Endothelial cell of umbilical vein (primary cell): Measurements from ENCODE around the gene LRRC52. TPM values are rescaled to one million over a fixed set of nuclear protein-coding genes. Genes with fewer than 3 reads are reported as not detected.

Experiments used
- BruUV-seq: library from RNA; stranded (reverse); fragments of 400-500 nt; replicated peaks from 2 replicates; lab custom pipeline; 2021; lab: Mats Ljungman, UMichigan
- CTCF ChIA-PET: fragments of 300-600, 350-600 bp; sonication (Branson Sonifier 250); formaldehyde crosslinking; loops from one replicate; lab custom pipeline; 2021; ENCODE audit warnings: antibody characterized with exemption, inconsistent platforms; lab: Charles Lee
- POLR2A ChIA-PET: fragments of 300-600, 350-600 bp; sonication (Branson Sonifier 250); formaldehyde crosslinking; loops from one replicate; lab custom pipeline; 2021; ENCODE audit warnings: antibody characterized with exemption, inconsistent platforms; lab: Charles Lee
- DNase-seq: peaks from one replicate; pipeline ENCODE4 v3.0.0-alpha.2; 2011; ENCODE audit warnings: low read depth, low spot score
- FAIRE-seq: peaks from 2 replicates; lab custom pipeline; 2011; peaks lifted over from hg19 to GRCh38; lab: Jason Lieb, UNC
- H2AFZ ChIP-seq: 2 replicates; pipeline ENCODE4 v1.6.0; 2012; ENCODE audit warnings: low read depth, low read length, control low read depth, inconsistent platforms
- H3K27ac ChIP-seq: 2 replicates; pipeline ENCODE4 v1.5.1; 2011; ENCODE audit warnings: low read depth, mild to moderate bottlenecking, control low read depth, low read length, moderate library complexity; ENCODE audit not compliant: insufficient read depth
- H3K27me3 ChIP-seq, 2 experiments: 2 replicates each; pipeline versions ENCODE4 v1.6.0 to v1.6.1; 2011; ENCODE audit warnings: low read length in 2 of 2, mixed read lengths in 1 of 2; ENCODE audit not compliant: control insufficient read depth in 2 of 2, insufficient read depth in 2 of 2
- H3K36me3 ChIP-seq, 2 experiments: 2 replicates in 1 of 2; 3 replicates in 1 of 2; pipeline ENCODE4 v1.5.1; 2011; ENCODE audit warnings: low read length in 2 of 2, mild to moderate bottlenecking in 1 of 2, moderate library complexity in 1 of 2; ENCODE audit not compliant: control insufficient read depth in 2 of 2, insufficient read depth in 2 of 2; ENCODE audit errors: extremely low read depth in 1 of 2
- H3K4me1 ChIP-seq: 3 replicates; pipeline ENCODE4 v1.5.1; 2011; ENCODE audit warnings: mild to moderate bottlenecking, low read length; ENCODE audit not compliant: control insufficient read depth, insufficient read depth; ENCODE audit errors: extremely low read depth
- H3K4me2 ChIP-seq: 2 replicates; pipeline ENCODE4 v1.6.1; 2011; ENCODE audit warnings: low read length, control low read depth, mixed read lengths; ENCODE audit not compliant: insufficient read depth
- H3K4me3 ChIP-seq, 3 experiments: fragments of 200-600 bp in 1 of 3; sonication (generic), shearing (Covaris generic) in 1 of 3; replicated peaks in 1 of 3; 2 replicates each; pipeline ENCODE4 v1.5.1; 2011 to 2016; ENCODE audit warnings: control low read depth in 3 of 3, low read length in 3 of 3, mild to moderate bottlenecking in 2 of 3, inconsistent platforms in 1 of 3, low read depth in 1 of 3, moderate library complexity in 1 of 3; ENCODE audit not compliant: insufficient read depth in 1 of 3
- H3K79me2 ChIP-seq: 2 replicates; pipeline ENCODE4 v1.6.0; 2012; ENCODE audit warnings: low read length, inconsistent platforms; ENCODE audit not compliant: control insufficient read depth, insufficient read depth
- H3K9ac ChIP-seq: replicated peaks from 2 replicates; pipeline ENCODE3; 2011; ENCODE audit warnings: low read length, control low read depth; ENCODE audit not compliant: insufficient read depth; ENCODE audit errors: extremely low read depth
- H3K9me1 ChIP-seq: replicated peaks from 3 replicates; pipeline ENCODE4 v1.6.0; 2011; ENCODE audit warnings: mild to moderate bottlenecking, low read length; ENCODE audit not compliant: control insufficient read depth, insufficient read depth; ENCODE audit errors: extremely low read depth
- H3K9me3 ChIP-seq: replicated peaks from 2 replicates; pipeline ENCODE4 v1.5.1; 2012; ENCODE audit warnings: low read length, inconsistent platforms; ENCODE audit not compliant: control insufficient read depth, insufficient read depth
- H4K20me1 ChIP-seq: replicated peaks from 2 replicates; pipeline ENCODE3; 2011; ENCODE audit warnings: mild to moderate bottlenecking, low read length; ENCODE audit not compliant: control insufficient read depth, insufficient read depth; ENCODE audit errors: extremely low read depth
- EZH2 ChIP-seq: IDR thresholded peaks from 2 replicates; pipeline ENCODE4 v1.6.1; 2012; ENCODE audit warnings: borderline replicate concordance, low read depth, mild to moderate bottlenecking, moderate library complexity, low read length, inconsistent platforms; ENCODE audit not compliant: severe bottlenecking
- FOS ChIP-seq: IDR thresholded peaks from 2 replicates; pipeline ENCODE4 v1.6.1; 2011; ENCODE audit warnings: mild to moderate bottlenecking, low read length, moderate library complexity, borderline replicate concordance; ENCODE audit not compliant: insufficient read depth
- GATA2 ChIP-seq: IDR thresholded peaks from 2 replicates; pipeline ENCODE4 v1.7.0; 2011; ENCODE audit warnings: low read depth, mild to moderate bottlenecking, moderate library complexity, mixed read lengths, low read length; ENCODE audit not compliant: insufficient read length, insufficient read depth
- JUN ChIP-seq: IDR thresholded peaks from 2 replicates; pipeline ENCODE4 v1.6.1; 2011; ENCODE audit warnings: borderline replicate concordance, low read depth; ENCODE audit not compliant: insufficient read length, insufficient read depth
- MYC ChIP-seq: IDR thresholded peaks from one replicate; pipeline ENCODE4 v1.6.1; 2011; ENCODE audit warnings: mild to moderate bottlenecking, low read depth, low read length
- POLR2A ChIP-seq: IDR thresholded peaks from 2 replicates; pipeline ENCODE4 v1.6.1; 2012; ENCODE audit warnings: low read depth, mild to moderate bottlenecking, control low read depth, low read length
- POLR2AphosphoS5 ChIP-seq: IDR thresholded peaks from 2 replicates; pipeline ENCODE4 v1.6.1; 2012; ENCODE audit warnings: low read depth, mild to moderate bottlenecking, control low read depth, low read length, moderate library complexity; ENCODE audit not compliant: insufficient read depth
- dilution Hi-C: fragments of 300-500 bp; cut with MboI; formaldehyde crosslinking; loops from one replicate; pipeline ENCODE4 v1.15.0; 2019; ENCODE audit warnings: low sequenced_read_pairs; ENCODE audit not compliant: extremely low pct_ligation_motif_present
- intact Hi-C: fragments of 100-400 bp; cut with micrococcal nuclease; formaldehyde crosslinking; loops from one replicate; pipeline ENCODE4 v1.10.0; 2022
- polyA plus RNA-seq, 4 experiments: library from polyadenylated mRNA; depleted of rRNA in 3 of 4; stranded (reverse) in 3 of 4; unstranded in 1 of 4; fragments of >200 nt; gene quantifications; 2 replicates each; pipeline versions ENCODE4 v1.2.1 to v1.2.3, GENCODE V29; 2011 to 2012; ENCODE audit warnings: missing spikeins in 1 of 4
- total RNA-seq: library from RNA; stranded (reverse); gene quantifications from 2 replicates; pipeline ENCODE4 v1.2.3, GENCODE V29; 2021
- TF ChIP-seq, protein P1 (sequence below): IDR thresholded peaks from 2 replicates; pipeline ENCODE4 v1.6.1; 2011; ENCODE audit not compliant: insufficient read depth, insufficient read length
- TF ChIP-seq, protein P2 (sequence below), 2 donors: IDR thresholded peaks; 1 replicate in 1 of 2; 2 replicates in 1 of 2; pipeline ENCODE4 v1.5.1; 2011; ENCODE audit warnings: low read length in 2 of 2, mild to moderate bottlenecking in 2 of 2, moderate library complexity in 2 of 2, control low read depth in 1 of 2, inconsistent platforms in 1 of 2, low read depth in 1 of 2; ENCODE audit not compliant: insufficient read depth in 1 of 2; ENCODE audit errors: extremely low read depth in 1 of 2

The LRRC52 gene
- total and polyA plus RNA-seq, 2 donors (not counting 3 experiments of a cell fraction or from before 2014, with no cell fraction given): not detected

GRCh38 chr1:165520646-165521045, 23.2 kb upstream of the LRRC52 start:
- intact Hi-C loops (no loop called here), dilution Hi-C loops (no loop called here)
- BruUV-seq: no TSS peak
- DNase-seq: no peak
- no peaks in the 10 kb centered on the region for H3K9me3 ChIP-seq
- no peaks in the 10 kb centered on the region for H3K36me3 ChIP-seq
- no peaks in the 10 kb centered on the region for H3K9me1 ChIP-seq
- H2AFZ ChIP-seq: no peak overlapping the region
- no peak overlapping the region for H3K27ac ChIP-seq
- H3K27me3 ChIP-seq: no peaks in the 10 kb centered on the region
- no peaks in the 10 kb centered on the region for H3K79me2 ChIP-seq
- POLR2A ChIA-PET: no interaction called here
- H3K4me3 ChIP-seq: no peak overlapping the region
- CTCF ChIA-PET: no interaction called here
- no peaks in the 10 kb centered on the region for H4K20me1 ChIP-seq
- no peak overlapping the region for H3K9ac ChIP-seq
- H3K4me1 ChIP-seq: no peaks in the 10 kb centered on the region
- TF ChIP-seq POLR2AphosphoS5: no peak
- H3K4me2 ChIP-seq: no peak overlapping the region
- no peak for FAIRE-seq

- no peak overlapping the region for H3K4me2 ChIP-seq
- dilution Hi-C loops: no loop called here
Measured at GRCh38 chr1:165524639-165525285, 19.0 kb upstream of the LRRC52 start.

More at GRCh38 chr1:165524639-165525285, 19.0 kb upstream of the LRRC52 start:
- no peak overlapping the region for H3K27ac ChIP-seq
- DNase-seq (no peak), FAIRE-seq (no peak)
- no peaks in the 10 kb centered on the region for H4K20me1 ChIP-seq
- H3K79me2 ChIP-seq: no peaks in the 10 kb centered on the region
- CTCF ChIA-PET: interaction anchor here (1.8 kb wide), 1 partner anchor 10 kb away, joined by 4 read pairs; no protein-coding TSS in a partner anchor
- no peaks in the 10 kb centered on the region for H3K9me3 ChIP-seq
- TF ChIP-seq POLR2A (no peak), POLR2AphosphoS5 (no peak), FOS (no peak), MYC (no peak), JUN (no peak), EZH2 (no peak), GATA2 (no peak)
- TF ChIP-seq, protein P1, sequence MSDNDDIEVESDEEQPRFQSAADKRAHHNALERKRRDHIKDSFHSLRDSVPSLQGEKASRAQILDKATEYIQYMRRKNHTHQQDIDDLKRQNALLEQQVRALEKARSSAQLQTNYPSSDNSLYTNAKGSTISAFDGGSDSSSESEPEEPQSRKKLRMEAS: no peak
- TF ChIP-seq, protein P2, sequence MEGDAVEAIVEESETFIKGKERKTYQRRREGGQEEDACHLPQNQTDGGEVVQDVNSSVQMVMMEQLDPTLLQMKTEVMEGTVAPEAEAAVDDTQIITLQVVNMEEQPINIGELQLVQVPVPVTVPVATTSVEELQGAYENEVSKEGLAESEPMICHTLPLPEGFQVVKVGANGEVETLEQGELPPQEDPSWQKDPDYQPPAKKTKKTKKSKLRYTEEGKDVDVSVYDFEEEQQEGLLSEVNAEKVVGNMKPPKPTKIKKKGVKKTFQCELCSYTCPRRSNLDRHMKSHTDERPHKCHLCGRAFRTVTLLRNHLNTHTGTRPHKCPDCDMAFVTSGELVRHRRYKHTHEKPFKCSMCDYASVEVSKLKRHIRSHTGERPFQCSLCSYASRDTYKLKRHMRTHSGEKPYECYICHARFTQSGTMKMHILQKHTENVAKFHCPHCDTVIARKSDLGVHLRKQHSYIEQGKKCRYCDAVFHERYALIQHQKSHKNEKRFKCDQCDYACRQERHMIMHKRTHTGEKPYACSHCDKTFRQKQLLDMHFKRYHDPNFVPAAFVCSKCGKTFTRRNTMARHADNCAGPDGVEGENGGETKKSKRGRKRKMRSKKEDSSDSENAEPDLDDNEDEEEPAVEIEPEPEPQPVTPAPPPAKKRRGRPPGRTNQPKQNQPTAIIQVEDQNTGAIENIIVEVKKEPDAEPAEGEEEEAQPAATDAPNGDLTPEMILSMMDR (IDR thresholded peaks at IDR 0.05; ENCODE audit: extremely low read depth in 1 of 2, insufficient read depth in 1 of 2, low read depth in 1 of 2, low read length in 2 of 2): no peak
- POLR2A ChIA-PET: no interaction called here
- BruUV-seq: no TSS peak
- no peak overlapping the region for H3K9ac ChIP-seq
- H2AFZ ChIP-seq: no peak overlapping the region
- intact Hi-C loops: no loop called here
- H3K4me3 ChIP-seq: no peak overlapping the region
- H3K27me3 ChIP-seq: no peaks in the 10 kb centered on the region
- no peaks in the 10 kb centered on the region for H3K4me1 ChIP-seq
- H3K36me3 ChIP-seq: no peaks in the 10 kb centered on the region
- H3K9me1 ChIP-seq: no peaks in the 10 kb centered on the region
